GM21528 (cell line): Measurements from ENCODE around the gene BLM.

Experiments used
- ATAC-seq: cut with Tn5 transposase; IDR thresholded peaks from one replicate; pipeline ENCODE4 v1.9.1; 2021; ENCODE audit warnings: mild to moderate bottlenecking, moderate library complexity; ENCODE audit not compliant: unreplicated experiment, low FRiP score

The BLM gene

DNA sequence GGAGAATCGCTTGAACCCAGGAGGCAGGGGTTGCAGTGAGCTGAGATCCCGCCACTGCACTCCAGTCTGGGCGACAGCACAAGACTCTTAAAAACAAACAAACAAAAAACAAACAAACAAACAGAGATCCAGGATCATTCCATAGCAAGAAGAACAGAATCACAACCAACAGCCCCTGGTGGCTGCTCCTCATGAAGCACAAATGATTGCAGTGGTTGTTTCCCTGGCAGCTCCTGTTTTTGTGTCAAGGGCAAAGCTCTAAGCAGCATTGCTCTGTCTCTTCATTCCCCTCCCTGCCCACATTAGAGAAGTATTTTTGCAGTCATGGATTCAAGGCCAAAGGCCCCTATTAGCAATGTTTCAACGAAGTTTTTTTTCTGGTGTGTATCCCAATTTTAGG lies 25.8 kb upstream of the BLM start:
- ATAC-seq: no peak

DNA sequence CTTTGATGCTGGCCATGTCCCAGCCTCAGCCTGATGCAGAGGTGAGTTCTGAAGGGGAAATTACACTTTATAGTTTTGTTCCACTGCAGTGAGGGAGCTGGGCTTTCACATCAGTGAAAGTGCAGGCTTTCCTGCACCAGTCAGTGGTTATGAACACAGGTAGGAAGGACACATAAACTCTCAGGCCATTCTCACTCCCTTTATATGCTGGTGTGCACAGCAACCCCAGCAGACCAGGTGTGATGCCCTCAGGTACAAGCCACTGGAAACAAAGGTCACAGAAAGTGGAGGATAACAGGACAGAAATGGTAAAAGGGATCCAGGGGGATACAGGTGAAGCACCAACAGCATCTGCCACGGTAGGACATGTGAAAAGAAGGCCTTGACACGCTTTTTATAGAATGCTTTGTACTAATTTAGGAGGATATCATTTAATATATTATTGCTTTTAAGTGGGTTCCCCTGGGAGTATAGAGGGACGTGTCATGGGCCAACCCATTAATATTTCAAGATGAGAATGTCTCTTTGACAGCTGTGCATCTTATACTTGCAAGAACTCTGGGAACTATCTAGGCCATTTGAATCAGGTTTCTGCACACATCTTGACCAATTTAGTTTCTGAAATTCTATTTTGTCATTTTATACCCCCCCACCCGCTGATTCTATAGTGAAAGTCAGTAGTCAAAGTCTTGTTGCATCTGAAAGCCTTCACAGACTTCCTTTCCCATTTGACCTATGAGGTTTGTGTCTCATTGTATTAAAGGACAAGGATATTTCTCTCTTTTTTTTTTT lies 25.0 kb upstream of the BLM start:
- ATAC-seq: no peak

DNA sequence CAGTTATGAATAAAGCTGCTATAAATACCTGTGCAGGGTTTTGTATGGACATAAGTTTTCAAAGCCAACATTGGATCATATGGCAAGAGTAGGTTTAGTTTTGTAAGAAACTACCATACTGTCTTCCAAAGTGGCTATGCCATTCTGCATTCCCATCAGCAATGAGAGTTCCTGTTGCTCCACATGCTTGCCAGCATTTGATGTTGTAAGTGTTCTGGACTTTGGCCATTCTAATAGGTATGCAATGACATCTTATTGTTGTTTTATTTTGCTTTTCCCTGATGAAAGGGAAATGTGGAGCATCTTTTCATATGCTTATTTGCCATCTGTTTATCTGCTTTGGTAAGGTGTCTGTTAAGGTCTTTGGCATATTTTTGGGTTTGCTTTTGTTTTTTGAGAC lies 22.2 kb upstream of the BLM start:
- ATAC-seq: no peak

DNA sequence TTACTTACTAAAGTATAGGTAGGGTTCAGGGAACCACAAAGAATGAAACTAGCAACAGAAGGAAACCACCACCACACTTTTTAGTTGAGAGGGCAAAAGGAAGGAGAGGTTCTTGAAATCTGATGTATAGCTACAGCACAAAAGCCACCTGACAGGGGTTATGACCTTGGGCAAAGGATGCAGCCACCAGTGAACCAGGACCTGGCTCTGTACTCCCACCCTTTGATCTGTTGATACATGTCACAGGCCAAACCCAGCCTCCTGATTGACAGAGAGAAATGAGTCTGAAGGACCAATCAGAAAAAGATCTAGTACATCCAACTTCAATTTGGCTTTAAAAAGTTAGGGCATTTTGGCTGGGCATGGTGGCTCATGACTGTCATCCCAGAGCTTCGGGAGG lies 20.0 kb upstream of the BLM start:
- no peak for ATAC-seq

DNA sequence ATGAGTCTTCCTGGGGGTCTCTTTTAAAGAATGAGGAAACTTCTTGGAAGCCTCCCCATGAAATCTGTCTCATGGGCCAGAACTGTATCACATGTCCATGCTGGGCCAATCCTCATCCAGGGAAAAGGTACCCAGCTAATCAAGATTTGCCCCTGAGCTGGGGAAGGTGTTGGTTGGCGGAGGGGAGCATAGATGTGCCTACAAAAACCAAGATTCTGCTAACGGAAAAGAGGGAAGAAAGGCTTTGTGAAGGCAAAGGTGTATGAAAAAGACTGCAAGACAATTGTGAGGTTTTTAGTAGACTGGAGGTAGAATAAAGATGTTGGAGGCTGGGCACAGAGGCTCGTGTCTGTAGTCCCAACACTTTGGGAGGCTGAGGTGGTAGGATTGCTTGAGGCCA lies 18.5 kb upstream of the BLM start:
- no peak for ATAC-seq

DNA sequence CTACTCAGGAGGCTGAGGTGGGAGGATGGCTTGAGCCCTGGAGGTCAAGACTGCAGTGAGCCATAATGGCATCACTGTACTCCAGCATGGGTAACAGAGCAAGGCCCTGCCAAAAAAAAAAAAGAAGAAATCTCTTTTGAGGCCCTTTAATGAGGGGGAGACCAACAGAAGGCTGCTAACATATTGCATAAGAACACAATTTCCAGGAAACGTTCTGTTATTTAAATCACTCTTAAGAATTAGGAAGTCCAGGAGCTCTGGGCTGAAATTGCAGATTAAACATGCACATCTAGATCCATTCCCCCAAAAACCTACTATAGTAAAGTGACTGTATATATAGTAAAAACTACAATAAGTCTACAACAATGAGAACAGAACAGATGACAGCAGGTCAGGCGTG lies 16.1 kb upstream of the BLM start:
- no peak for ATAC-seq

DNA sequence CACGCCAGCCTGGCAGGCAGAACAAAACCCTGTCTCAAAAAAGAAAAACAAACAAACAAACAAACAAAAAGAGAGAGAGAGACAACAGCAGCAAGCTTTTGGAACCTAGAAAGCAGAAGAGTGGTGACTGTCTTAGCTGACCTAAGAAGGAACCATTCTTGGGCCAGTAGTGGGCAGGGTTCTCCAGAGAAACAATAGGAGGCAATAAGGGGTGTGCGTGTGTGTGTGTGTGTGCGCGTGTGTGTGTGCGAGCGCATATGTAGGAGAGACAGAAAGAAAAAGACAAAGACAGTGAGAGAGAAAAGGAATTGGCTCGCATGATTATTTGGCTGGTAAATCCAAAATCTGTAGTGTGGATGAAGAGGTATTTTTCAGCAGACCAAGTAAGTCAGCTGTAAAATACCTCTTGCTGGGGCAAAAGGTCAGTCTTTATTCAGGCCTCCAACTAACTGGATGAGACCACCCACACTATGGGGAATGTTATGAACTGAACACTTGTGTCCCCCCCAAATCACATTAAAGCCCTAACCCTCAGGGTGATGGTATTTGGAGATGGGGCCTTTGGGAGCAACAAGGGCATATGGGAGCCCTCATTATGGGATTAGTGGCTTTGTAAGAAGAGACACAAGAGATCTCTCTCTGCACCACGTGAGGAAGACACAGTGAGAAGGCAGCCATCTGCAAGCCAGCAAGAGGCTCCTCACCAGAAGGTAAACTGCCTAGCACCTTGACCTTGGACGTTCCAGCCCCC lies 15.1 kb upstream of the BLM start:
- ATAC-seq: no peak

DNA sequence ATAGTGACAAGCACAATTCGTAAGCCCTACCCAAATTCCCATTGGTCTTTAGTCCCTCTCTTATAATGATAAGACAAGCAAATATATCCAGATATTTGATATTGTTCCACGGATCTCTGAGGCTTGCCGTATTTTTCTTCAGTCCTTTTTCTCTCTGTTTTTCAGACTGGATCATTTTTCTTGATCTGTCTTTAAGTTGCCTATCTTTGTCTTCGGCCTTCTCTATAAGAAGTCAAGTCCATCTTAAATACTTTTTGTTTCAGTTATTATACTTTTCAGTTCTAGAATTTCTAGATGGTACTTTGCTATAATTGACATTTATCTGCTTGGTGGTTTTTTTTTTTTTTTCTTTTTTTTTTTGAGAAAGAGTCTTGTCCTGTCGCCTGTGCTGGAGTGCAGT lies 13.7 kb upstream of the BLM start:
- ATAC-seq: no peak

DNA sequence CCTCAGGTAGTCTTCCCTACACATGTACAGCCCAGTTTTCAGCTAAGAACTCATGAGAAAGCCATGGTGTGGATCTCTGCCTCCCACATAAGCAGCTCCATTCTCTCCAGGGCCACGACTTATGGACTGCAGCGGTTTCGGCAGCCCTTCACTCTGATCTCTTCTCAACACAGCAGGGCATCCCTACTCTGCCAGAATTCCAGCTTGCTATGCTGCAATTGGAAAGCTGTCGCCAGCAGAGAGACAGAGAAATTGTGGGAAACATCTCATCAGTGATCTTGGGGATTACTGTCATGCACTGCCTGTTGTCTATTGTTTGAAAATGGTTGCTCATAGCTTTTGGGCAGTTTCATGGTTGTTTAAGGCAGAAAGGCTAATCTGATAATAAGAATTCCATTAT lies 11.9 kb upstream of the BLM start:
- no peak for ATAC-seq

DNA sequence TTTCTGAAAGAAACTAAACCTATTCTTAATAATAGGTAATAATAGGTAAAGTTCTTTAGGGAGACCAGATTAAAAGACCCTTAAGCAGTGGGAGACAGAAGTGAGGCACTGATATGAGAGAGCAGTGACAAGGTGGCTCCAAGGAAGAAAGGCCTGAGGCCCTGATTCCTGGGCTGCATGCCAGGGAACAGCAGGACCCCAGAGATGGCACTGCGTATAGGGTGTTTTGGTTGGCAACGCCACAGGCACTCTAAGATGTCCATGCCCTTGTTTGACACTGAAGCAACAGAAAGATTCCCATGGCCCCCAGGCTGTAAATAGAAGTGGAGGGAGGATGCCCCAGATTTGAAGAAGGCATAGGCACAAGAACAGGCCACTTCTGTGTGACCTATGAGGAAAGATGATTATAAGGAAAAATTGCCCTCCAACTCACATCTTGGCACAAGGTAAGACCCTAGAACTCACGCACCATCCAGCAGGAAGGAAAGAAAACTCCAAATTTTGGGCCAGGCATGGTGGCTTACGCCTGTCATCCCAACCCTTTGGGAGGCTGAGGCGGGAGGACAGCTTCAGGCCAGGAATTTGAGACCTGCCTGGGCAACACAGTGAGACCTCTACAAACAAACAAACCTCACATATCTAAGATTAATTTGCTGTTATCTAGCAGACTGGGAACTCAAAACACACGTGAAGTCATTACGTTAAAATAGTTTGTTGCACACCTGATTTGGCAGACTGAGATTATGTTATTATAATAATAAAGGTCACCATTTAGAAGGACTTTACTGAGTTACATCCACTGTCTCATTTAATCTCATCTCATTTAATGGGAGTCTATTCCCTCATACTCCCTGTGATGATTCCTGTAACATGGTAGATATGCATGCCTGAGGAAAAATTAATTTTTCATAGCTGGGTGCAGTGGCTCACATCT lies 10.5 kb upstream of the BLM start:
- no peak for ATAC-seq

DNA sequence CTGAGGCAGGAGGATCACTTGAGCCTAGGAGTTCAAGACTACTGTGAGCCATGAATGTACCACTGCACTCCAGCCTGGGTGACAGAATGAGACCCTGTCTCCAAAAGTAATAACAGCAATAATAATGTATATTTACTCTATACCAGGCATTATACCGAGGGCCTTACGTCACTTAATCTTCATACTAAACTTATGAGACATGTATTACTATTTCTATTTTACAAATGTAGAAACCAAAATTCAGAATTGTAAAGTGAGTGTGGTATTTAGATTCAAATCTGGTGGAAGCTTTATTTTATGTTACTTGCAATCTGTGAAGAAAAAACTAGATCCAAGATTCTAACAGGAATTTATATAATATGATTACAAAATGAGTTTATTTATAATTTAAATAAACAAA lies 9.7 kb upstream of the BLM start:
- no peak for ATAC-seq

DNA sequence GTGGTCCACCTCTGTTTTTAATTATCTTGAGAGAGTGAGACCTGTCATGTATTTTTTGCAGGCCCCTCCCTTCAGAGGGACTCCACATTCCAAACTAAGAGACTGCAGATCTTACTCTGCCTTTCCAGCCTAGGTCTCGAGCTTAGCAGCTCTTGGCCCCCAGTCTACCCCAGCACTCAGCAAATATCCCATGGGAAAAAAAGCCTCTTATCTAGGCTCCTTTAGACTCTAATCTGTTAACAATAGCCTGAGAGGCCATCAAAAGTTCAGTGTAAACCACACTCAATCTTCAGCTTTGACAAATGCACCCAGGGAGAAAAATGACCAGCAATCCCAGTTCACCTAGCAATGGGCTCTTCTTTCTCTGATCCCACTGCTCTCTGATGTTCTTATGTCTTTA lies 8.6 kb upstream of the BLM start:
- no peak for ATAC-seq

DNA sequence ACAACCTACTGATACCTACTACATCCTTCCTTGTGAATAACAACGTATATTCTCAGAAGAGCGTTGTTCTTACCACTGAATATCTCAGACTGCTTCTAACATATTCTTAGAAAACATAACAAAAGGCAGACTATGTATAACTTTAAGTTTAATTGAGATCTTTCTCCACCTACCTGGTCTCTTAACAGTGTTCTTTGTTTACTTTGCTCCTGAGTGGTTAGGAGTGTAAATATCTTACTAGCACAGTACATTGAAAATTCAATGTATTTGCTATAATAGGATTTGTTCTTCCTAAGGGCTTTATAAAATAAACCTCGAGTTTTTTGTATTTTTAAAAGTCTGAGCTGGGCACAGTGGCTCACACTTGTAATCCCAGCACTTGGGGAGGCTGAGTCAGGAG lies 7.9 kb upstream of the BLM start:
- ATAC-seq: no peak

DNA sequence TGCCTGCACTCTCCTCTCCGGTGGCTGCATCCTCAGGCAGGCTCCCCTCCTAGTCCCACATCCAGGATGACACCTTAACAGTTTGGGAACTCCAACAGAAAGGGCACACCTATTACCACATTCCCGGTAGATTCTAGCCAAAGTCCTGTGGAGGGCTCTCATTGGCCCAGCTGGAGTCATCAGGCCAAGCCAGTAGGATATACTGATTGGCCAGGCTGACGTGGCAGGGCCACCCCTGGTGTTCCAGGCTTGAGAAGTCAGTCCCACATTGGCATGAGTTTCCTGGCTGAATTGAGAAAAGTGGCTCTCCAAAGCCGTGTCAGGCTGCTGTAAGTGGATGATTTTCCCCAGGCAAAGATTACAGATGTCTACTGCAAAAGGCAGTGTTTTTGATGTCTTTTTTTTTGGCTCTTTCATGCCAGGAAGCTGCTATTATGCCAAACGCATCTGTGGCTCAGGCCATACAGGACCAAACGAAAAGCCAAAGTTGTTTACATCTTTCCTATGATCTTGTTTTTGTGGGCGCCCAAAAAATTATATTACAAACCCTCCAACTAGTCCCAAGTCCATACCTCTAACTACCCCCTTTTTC lies 6.6 kb upstream of the BLM start:
- ATAC-seq: no peak

DNA sequence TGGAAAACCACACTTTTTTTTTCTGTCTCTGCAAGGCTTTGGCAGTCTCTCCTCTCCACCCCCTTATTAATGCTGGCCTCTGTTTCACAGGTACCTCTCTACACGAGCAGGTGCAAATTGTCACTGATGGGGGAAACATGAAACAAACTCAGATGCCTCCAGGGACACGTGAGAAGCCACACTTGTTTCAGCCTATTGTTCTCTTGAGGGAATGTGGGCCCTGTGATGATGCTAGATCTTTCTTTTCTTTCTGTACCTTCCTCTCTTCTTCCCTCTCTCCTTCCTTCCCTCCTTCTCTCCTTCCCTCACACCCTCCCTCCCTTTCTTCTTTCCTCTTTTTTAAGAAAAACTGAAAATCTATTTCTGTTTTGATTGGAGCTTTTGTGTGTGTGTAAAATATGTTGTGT lies 5.7 kb upstream of the BLM start:
- ATAC-seq: no peak

DNA sequence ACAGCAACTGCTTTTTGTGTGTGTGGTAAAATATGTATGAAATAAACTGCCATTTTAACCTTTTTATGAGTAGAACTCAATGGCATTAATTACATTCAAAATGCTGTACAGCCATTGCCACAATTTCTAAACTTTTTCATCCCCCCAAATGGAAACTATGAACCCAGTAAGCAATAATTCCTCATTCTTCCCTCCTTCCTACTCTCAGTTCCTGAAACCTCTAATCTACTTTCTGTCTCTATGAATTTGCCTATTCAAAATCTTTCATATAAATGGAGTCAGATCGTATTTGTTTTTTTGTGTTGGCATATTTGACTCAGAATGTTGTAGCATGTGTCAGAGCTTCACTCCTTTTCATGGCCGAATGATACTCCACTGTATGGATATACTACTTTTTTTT lies 5.3 kb upstream of the BLM start:
- no peak for ATAC-seq

DNA sequence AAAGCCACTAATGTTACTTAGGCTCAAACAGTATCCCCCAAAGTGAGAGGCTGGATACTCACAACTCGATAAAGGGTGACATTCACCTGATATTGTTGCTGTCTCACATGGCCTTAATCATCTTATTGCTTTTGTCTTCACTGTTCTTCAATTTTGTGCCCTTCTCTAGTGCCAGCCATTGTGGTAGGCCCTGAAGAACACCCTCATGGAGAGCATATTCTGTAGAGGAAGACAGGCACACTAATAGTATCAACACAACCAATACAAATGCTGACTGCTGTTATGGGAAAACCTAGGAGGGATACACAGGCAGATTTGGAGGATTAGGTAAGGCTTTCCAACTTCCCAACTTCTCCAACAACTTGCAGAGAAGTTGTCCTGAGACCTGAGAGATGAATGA lies 4.1 kb upstream of the BLM start:
- no peak for ATAC-seq

DNA sequence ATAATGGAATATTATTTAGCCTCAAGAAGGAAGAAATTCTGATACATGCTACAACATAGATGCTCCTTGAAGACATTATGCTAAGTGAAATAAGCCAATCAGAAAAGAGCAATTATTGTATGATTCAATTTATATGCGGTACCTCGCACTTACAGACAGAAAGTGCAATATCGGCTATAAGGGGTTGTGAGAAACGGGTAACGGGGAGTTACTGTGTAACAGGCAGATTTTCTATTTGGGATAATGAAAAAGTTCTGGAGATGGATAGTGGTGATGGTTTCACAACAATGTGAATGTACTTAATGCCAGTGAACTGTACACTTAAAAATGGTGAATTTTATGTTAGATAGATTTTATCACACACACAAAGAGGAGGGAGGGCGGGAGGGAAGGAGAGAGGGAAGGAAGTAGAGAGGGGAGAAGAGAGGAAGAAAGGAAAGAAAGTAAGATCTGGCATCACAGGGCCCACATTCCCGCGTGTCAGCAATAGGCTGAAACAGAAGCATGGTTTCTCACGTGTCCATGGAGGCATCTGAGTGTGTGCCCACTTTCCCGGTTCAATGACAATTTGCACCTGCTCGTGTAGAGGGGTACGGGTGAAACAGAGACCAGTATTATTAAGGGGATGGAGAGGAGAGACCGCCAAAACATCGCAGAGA lies 700 bp upstream of the BLM start:
- ATAC-seq: no peak

DNA sequence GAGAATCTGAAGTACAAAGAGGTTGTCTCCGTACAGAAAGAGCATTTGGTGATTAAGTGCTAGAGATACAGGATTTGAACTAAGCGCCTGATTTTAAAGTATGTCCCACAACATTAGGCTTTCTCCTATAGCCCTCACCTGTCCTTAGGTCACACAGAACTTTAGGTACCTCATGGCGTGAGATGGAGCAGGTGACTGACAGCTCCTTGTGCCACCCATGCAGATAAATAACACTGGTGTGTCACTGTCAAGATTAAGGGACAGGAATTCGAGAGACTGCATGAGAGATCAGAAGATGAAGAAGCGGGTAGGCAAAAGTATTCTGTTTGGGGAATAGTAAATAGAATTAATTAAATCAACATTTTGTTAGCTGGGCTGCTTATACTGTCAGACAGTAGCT lies 1.1 kb downstream of the BLM start:
- ATAC-seq: no peak

DNA sequence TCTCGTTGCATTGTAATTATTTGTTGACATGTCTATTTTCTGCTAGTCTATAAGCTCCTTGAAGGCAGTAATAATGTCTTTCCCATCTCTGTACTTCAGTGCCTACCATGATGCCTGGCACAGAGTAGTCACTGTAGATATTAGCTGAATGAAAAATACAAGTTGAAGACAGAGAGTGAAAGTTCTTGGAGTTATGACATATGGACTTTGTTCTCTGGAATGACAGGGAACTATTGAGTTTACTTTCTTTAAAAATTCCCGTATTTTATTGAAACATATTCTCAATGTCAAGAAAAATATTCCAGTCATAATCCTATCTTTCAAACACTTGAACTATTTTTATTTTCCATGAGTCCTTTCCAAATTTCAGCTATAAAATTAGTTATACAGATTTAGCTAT lies 3.0 kb downstream of the BLM start:
- ATAC-seq: no peak
